ENCODE data around the gene BTN2A1. TPM values are rescaled to one million over a fixed set of nuclear protein-coding genes. Genes with fewer than 3 reads are reported as not detected.
"Not testable (repeated sequence)": the region's sequence is repeated elsewhere in the genome, so short reads cannot be mapped to it uniquely, and the experiment has no call there.

Gene BTN2A1
- 25.5 and 27.4 TPM in 2 replicates for total RNA-seq

GRCh38 chr6:26457806-26458688 is at the start of gene BTN2A1:
TSS of gene BTN2A1 (plus strand) at chr6:26457955. CDS start at chr6:26458637, 682 bp downstream.
- intact Hi-C loops (cut with micrococcal nuclease) = loop anchor here (1.0 to 5.0 kb wide), 4 partner anchors 16 to 96 kb away; partner anchors contain the start of gene BTN3A3

GRCh38 chr6:26408828-26409730 is 48.7 kb upstream of the BTN2A1 start:
- intact Hi-C loops (cut with micrococcal nuclease) = no loop called here

- intact Hi-C loops (cut with micrococcal nuclease) = no loop called here
Observed at GRCh38 chr6:26411751-26412150, 46.0 kb upstream of the BTN2A1 start.

- intact Hi-C loops (cut with micrococcal nuclease) = no loop called here
Observed at GRCh38 chr6:26412228-26412627, 45.5 kb upstream of the BTN2A1 start.

- intact Hi-C loops (cut with micrococcal nuclease) = no loop called here
Observed at GRCh38 chr6:26412954-26413353, 44.8 kb upstream of the BTN2A1 start.

GRCh38 chr6:26414281-26414680 is 43.5 kb upstream of the BTN2A1 start:
- intact Hi-C loops (cut with micrococcal nuclease) = no loop called here

- intact Hi-C loops (cut with micrococcal nuclease) = no loop called here
Observed at GRCh38 chr6:26415036-26415614, 42.6 kb upstream of the BTN2A1 start.

- intact Hi-C loops (cut with micrococcal nuclease) = no loop called here
Observed at GRCh38 chr6:26415791-26416190, 42.0 kb upstream of the BTN2A1 start.

- intact Hi-C loops (cut with micrococcal nuclease) = no loop called here
Observed at GRCh38 chr6:26416288-26416687, 41.5 kb upstream of the BTN2A1 start.

GRCh38 chr6:26418077-26418476 is 39.7 kb upstream of the BTN2A1 start:
- intact Hi-C loops (cut with micrococcal nuclease) = not testable (repeated sequence)

GRCh38 chr6:26418795-26419194 is 39.0 kb upstream of the BTN2A1 start:
- intact Hi-C loops (cut with micrococcal nuclease) = not testable (repeated sequence)

GRCh38 chr6:26420688-26421171 is 37.0 kb upstream of the BTN2A1 start:
- intact Hi-C loops (cut with micrococcal nuclease) = loop anchor here (2.0 kb wide), 2 partner anchors 18 to 20 kb away; partner anchors contain the start of genes BTN3A1 and BTN3A3

- intact Hi-C loops (cut with micrococcal nuclease) = loop anchor here (2.0 kb wide), 2 partner anchors 19 kb away; partner anchors contain the start of genes BTN3A1 and BTN3A3
Observed at GRCh38 chr6:26421259-26422144, 36.3 kb upstream of the BTN2A1 start.

- intact Hi-C loops (cut with micrococcal nuclease) = no loop called here
Observed at GRCh38 chr6:26422329-26422728, 35.4 kb upstream of the BTN2A1 start.

GRCh38 chr6:26426691-26427450 is 30.9 kb upstream of the BTN2A1 start:
- intact Hi-C loops (cut with micrococcal nuclease) = no loop called here

GRCh38 chr6:26427451-26427809 is 30.3 kb upstream of the BTN2A1 start:
- intact Hi-C loops (cut with micrococcal nuclease) = no loop called here

- intact Hi-C loops (cut with micrococcal nuclease) = no loop called here
Observed at GRCh38 chr6:26428206-26428605, 29.5 kb upstream of the BTN2A1 start.

GRCh38 chr6:26430787-26431186 is 27.0 kb upstream of the BTN2A1 start:
- intact Hi-C loops (cut with micrococcal nuclease) = no loop called here

Measured in T-helper 2 cell treated with Interferon-gamma antibody and Interleukin-4, amounts not matched to agents 100 ng/mL and 5 ng/mL, for 36 hours (primary cell).